Spleen (tissue), 11 donors: ENCODE measurements around the gene RFX2. TPM values are rescaled to one million over a fixed set of nuclear protein-coding genes. Genes with fewer than 3 reads are reported as not detected.
"Not testable (repeated sequence)": the region's sequence is repeated elsewhere in the genome, so short reads cannot be mapped to it uniquely, and the experiment has no call there.

Experiments used
- DNase-seq: peaks from one replicate; pipeline ENCODE4 v3.0.0-alpha.2; 2020
- H3K27ac ChIP-seq, 8 donors: fragments of 200-600 bp; sonication (generic) in 7 of 8; 1 replicate in 4 of 8; 2 replicates in 4 of 8; pipeline versions ENCODE4 v1.5.0 to v1.8.0; 2016 to 2021; ENCODE audit warnings: inconsistent platforms in 4 of 8, mild to moderate bottlenecking in 4 of 8, moderate library complexity in 1 of 8
- H3K27me3 ChIP-seq, 7 donors: fragments of 200-600 bp; sonication (generic) in 6 of 7; replicated peaks in 1 of 7; 1 replicate in 4 of 7; 2 replicates in 3 of 7; pipeline versions ENCODE4 v1.5.0 to v1.8.0; 2016 to 2021; ENCODE audit warnings: inconsistent platforms in 3 of 7, mild to moderate bottlenecking in 1 of 7
- H3K36me3 ChIP-seq, 6 donors: fragments of 200-600 bp; sonication (generic) in 5 of 6; 1 replicate in 4 of 6; 2 replicates in 2 of 6; pipeline versions ENCODE4 v1.5.0 to v1.8.0; 2016 to 2021; ENCODE audit warnings: inconsistent platforms in 2 of 6
- H3K4me1 ChIP-seq, 6 donors: fragments of 200-600 bp; sonication (generic) in 5 of 6; 1 replicate in 3 of 6; 2 replicates in 3 of 6; pipeline versions ENCODE4 v1.5.0 to v1.8.0; 2016 to 2021; ENCODE audit warnings: inconsistent platforms in 3 of 6
- H3K4me3 ChIP-seq, 8 donors: fragments of 200-600 bp; sonication (generic) in 7 of 8; 1 replicate in 4 of 8; 2 replicates in 4 of 8; pipeline versions ENCODE4 v1.5.0 to v1.8.0; 2016 to 2021; ENCODE audit warnings: inconsistent platforms in 4 of 8, mild to moderate bottlenecking in 4 of 8, moderate library complexity in 2 of 8
- H3K9me3 ChIP-seq, 8 donors: fragments of 200-600 bp; sonication (generic) in 7 of 8; 1 replicate in 4 of 8; 2 replicates in 4 of 8; pipeline versions ENCODE4 v1.5.0 to v1.8.0; 2016 to 2021; ENCODE audit warnings: inconsistent platforms in 4 of 8
- CTCF ChIP-seq, 11 experiments: fragments of 200-600 bp in 7 of 11; fragments of 450-650 bp in 4 of 11; sonication (generic) in 4 of 11; IDR thresholded peaks in 8 of 11; conservative IDR thresholded peaks in 3 of 11; 1 replicate in 7 of 11; 2 replicates in 4 of 11; pipeline versions ENCODE4 v1.4.0 to v1.8.0; 2016 to 2021; ENCODE audit warnings: antibody characterized with exemption in 11 of 11, inconsistent platforms in 4 of 11, mild to moderate bottlenecking in 1 of 11
- POLR2A ChIP-seq, 3 donors: fragments of 450-650 bp; IDR thresholded peaks; one replicate each; pipeline ENCODE4 v1.5.1; 2017; ENCODE audit warnings: antibody characterized with exemption in 3 of 3, mild to moderate bottlenecking in 1 of 3
- POLR2AphosphoS5 ChIP-seq, 3 donors: sonication (generic); formaldehyde crosslinking; IDR thresholded peaks; one replicate each; pipeline ENCODE4 v1.5.1; 2017; ENCODE audit warnings: antibody characterized with exemption in 3 of 3
- WGBS, 5 donors: extraction: QIAGEN DNeasy Blood & Tissue Kit in 3 of 5; methylation state at CpG; one replicate each; pipeline versions ENCODE4 v1.1.5 to v1.1.7; 2013 to 2018; 5-methylcytosine and 5-hydroxymethylcytosine counted together
- intact Hi-C: fragments of 100-400 bp; cut with DNase I; formaldehyde crosslinking; loops from one replicate; pipeline ENCODE4 v1.15.0; 2023; ENCODE audit warnings: low total_unique reads
- polyA plus RNA-seq, 3 donors: library from polyadenylated mRNA; stranded (reverse); fragments of 200-250 nt; gene quantifications; one replicate each; pipeline ENCODE4 v1.2.1, GENCODE V29; 2013
- total RNA-seq, 7 donors: library from RNA; depleted of rRNA in 3 of 7; stranded (reverse); fragments of >200 nt in 3 of 7; fragmentation: NEBNext Ultra II Directional in 4 of 7; extraction: Animal tissue kit (Norgen Biotek cat#: 25700) in 4 of 7; gene quantifications; one replicate each; pipeline versions ENCODE4 v1.1.0 to v1.2.1, GENCODE V29; 2016 to 2021
- donor health status: healthy with polysubstance abuse.
- donor health status: DM: no; HTN: no; CAD: no; lungs with moderate emphysema.
- donor health status: DM: no; HTN: no; CAD: no.
- donor health status: Bipolar disorder and iron deficiency.
- donor health status: healthy.
- donor health status: DM: no; HTN: no; CAD: no.
- donor health status: DM: yes; HTN: yes; CAD: no.

RFX2 gene
- total and polyA plus RNA-seq, 10 donors, result 1.1 to 15.8 (median 7.8) TPM

- Histone ChIP-seq H3K27me3 (no peaks in the 10 kb centered on the region), H3K4me3 (peak overlapping the region in 2 of 8 donors; percentile 8 to 49), H3K4me1 (peaks cover 51 to 100% (median 96%) of the 10 kb centered on the region in 6 donors), H3K27ac (peak overlapping the region; percentile 71 to 90 (median 84)), H3K36me3 (peaks cover 0 to 37% (median 6%) of the 10 kb centered on the region in 6 donors), H3K9me3 (no peaks in the 10 kb centered on the region)
- 24 to 38% (median 33%) methylated on average over 25 to 29 of the region's 29 CpGs for WGBS, 5 donors
- TF ChIP-seq POLR2A (IDR thresholded peaks at IDR 0.05) (no peak), POLR2AphosphoS5 (IDR thresholded peaks at IDR 0.05) (peak; percentile 82 to 83 (median 82))
- intact Hi-C loops, result loop anchor here (10.0 kb wide), 1 partner anchor 57 kb away; the partner anchor contains the start of genes NDUFA11 and VMAC
- DNase-seq, result peak; percentile 87
Observed at GRCh38 chr19:5961969-5962945, 148.0 kb downstream of the RFX2 start.

DNA sequence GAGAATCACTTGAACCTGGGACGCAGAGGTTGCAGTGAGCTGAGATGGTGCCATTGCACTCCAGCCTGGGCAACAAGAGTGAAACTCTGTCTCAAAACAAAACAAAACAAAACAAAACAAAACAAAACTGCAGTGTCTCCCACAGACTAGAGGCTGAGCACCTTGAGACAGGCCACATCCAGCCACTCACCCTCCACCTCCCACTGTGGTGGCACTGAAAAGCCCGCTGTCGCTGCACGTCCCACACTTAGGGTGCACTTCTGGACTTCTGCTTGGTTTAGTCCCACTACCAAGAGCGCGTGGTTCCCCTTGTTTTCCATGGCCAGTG lies 148.7 kb downstream of the RFX2 start:
- intact Hi-C loops, result loop anchor here (10.0 kb wide), 1 partner anchor 57 kb away; the partner anchor contains the start of genes NDUFA11 and VMAC
- 56 to 68% (median 56%) methylated on average over 5 to 6 of the region's 6 CpGs for WGBS, 5 donors
- H3K9me3 ChIP-seq, DNase-seq, H3K27me3 ChIP-seq: not testable (repeated sequence)
- H3K27ac ChIP-seq, result peak overlapping the region; percentile 71 to 90 (median 84)
- peaks cover 44 to 100% (median 92%) of the 10 kb centered on the region in 6 donors for H3K4me1 ChIP-seq
- peak overlapping the region in 2 of 8 donors; percentile 8 to 49 for H3K4me3 ChIP-seq
- H3K36me3 ChIP-seq, result peaks cover 0 to 43% (median 6%) of the 10 kb centered on the region in 6 donors

DNA sequence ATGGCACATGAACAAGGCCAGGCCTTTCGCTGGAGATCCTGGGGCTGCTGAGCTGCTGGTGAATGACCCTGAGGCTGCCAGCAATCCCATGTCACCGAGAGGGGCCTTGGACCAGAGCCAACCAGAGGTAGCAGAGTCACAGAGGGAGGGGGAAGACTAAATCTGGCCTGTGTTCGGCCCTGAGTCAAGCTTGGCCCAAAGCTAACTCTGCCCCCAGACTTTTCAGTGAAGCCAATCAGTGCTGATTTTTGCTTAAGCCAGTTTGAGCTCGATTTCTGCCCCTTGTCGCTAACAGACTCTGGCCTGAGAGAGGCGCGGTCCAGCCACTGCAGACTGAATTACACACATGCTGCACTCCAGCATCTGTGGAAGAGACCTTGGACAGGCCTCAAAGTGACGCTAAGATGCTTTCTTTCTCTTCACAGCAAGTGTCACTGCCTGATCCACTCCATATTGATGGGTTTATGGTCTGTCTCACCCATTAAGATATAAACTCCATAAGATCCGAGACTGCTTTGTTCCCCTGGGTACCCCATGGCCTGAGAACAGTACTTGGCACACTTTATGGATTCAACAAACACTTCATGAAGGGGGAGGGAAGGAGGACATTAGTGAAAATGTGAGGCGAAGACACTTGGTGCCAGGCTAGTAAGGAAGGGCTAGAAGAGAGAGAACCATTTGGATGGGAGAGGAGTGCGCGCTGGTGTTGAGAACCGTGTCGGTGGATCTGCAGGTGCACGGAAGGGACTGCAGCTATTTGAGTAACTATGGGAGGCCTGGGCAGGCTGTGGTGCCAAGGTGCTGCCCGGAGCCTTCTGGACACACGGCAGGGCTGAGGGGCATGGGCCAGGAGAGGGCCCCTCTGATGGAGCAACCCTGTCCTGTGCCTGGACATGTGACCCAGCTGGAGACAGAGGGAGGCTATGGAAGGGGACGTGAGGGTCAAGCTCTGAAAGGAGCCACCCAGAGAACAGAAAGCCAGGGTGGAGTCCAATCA lies 150.0 kb downstream of the RFX2 start:
- intact Hi-C loops, result loop anchor here (10.0 kb wide), 1 partner anchor 56 kb away; the partner anchor contains the start of genes NDUFA11 and VMAC
- no peaks in the 10 kb centered on the region for H3K9me3 ChIP-seq
- H3K4me3 ChIP-seq, result no peak overlapping the region
- peaks cover 47 to 100% (median 90%) of the 10 kb centered on the region in 6 donors for H3K4me1 ChIP-seq
- TF ChIP-seq CTCF (IDR thresholded peaks at IDR 0.05 in 8 of 11, conservative IDR thresholded peaks at IDR 0.05 in 3 of 11) (no peak), POLR2A (IDR thresholded peaks at IDR 0.05) (no peak), POLR2AphosphoS5 (IDR thresholded peaks at IDR 0.05) (peak in 2 of 3 donors; percentile 22 to 48)
- peak overlapping the region; percentile 51 to 90 (median 82) for H3K27ac ChIP-seq
- DNase-seq, result no peak
- H3K27me3 ChIP-seq, result no peaks in the 10 kb centered on the region
- 78 to 85% (median 81%) methylated on average over 15 to 18 of the region's 18 CpGs for WGBS, 5 donors
- peaks cover 0 to 32% (median 2%) of the 10 kb centered on the region in 6 donors for H3K36me3 ChIP-seq

- H3K9me3 ChIP-seq, result no peaks in the 10 kb centered on the region
- intact Hi-C loops, result loop anchor here (10.0 kb wide), 1 partner anchor 55 kb away; the partner anchor contains the start of genes NDUFA11 and VMAC
- no peak for DNase-seq
- H3K4me1 ChIP-seq, result peaks cover 55 to 100% (median 91%) of the 10 kb centered on the region in 6 donors
- TF ChIP-seq POLR2AphosphoS5 (IDR thresholded peaks at IDR 0.05) (peak in 2 of 3 donors; percentile 21 to 53), CTCF (IDR thresholded peaks at IDR 0.05 in 8 of 11, conservative IDR thresholded peaks at IDR 0.05 in 3 of 11) (no peak)
- peak overlapping the region; percentile 51 to 90 (median 82) for H3K27ac ChIP-seq
- H3K36me3 ChIP-seq, result peaks cover 0 to 26% (median 0%) of the 10 kb centered on the region in 6 donors
- WGBS, 5 donors, result 65 to 83% (median 76%) methylated on average over 11 to 14 of the region's 14 CpGs
- H3K27me3 ChIP-seq, result no peaks in the 10 kb centered on the region
- no peak overlapping the region for H3K4me3 ChIP-seq
Observed at GRCh38 chr19:5959260-5960004, 150.9 kb downstream of the RFX2 start.
